Bone marrow (tissue), 2 donors: Measurements from ENCODE around the gene MED15.
"Not testable (repeated sequence)": the region's sequence is repeated elsewhere in the genome, so short reads cannot be mapped to it uniquely, and the experiment has no call there.

Source experiments
- DNase-seq, 2 donors: peaks; one replicate each; lab custom pipeline; 2025; lab: John Stamatoyannopoulos, UW

Gene MED15

GRCh38 chr22:20584029-20584871, 76.8 kb downstream of the MED15 start:
- no peak for DNase-seq

GRCh38 chr22:20584872-20585638, 77.6 kb downstream of the MED15 start:
- DNase-seq, result no peak

DNA sequence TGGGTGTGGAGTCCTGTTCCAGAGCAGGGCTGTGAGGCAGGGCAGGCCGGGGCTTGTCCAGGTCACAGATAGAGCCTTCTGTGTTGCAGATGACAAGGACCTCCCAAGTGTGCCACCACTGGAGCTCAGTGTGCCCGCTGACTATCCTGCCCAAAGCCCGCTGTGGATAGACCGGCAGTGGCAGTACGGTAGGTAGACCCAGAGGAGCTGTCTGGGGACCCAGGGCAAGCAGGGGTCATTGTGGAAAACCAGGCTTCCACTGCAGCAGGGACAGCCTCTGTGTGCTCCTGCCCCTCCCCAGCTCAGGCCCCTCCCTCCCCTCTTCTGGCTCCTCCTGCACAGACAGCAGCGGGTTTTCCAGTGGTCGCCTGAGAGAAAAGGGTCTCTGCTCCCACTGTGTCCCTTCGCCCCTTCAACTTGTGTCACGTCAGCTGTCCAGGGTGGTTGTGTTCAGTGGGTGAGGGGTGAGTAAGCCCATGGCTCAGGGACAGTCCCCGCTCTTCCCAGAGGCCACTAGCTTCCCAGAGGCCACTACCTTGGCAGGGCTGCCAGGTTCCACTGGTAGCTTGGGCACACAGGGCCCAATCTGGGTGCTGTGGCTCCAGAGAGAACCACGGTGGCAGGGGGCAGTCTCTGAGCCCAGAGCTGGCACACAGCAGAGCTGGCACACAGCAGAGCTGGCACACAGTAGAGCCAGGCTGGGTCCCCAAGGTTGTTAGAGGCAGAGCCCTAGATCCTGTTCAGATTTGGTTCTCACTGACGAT, 78.4 kb downstream of the MED15 start:
- DNase-seq, result no peak

DNA sequence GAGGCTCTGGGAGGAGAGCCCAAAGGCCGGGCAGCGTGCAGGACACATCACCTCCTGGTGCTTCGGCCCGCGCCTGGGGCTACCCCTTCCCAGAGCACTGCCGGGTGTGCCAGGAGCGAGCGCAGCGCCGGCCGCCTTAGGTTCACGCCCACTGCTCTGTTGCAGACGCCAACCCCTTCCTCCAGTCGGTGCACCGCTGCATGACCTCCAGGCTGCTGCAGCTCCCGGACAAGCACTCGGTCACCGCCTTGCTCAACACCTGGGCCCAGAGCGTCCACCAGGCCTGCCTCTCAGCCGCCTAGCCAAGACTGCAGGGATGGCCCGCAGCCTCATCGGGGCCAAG, 79.0 kb downstream of the MED15 start:
- DNase-seq, result no peak

DNA sequence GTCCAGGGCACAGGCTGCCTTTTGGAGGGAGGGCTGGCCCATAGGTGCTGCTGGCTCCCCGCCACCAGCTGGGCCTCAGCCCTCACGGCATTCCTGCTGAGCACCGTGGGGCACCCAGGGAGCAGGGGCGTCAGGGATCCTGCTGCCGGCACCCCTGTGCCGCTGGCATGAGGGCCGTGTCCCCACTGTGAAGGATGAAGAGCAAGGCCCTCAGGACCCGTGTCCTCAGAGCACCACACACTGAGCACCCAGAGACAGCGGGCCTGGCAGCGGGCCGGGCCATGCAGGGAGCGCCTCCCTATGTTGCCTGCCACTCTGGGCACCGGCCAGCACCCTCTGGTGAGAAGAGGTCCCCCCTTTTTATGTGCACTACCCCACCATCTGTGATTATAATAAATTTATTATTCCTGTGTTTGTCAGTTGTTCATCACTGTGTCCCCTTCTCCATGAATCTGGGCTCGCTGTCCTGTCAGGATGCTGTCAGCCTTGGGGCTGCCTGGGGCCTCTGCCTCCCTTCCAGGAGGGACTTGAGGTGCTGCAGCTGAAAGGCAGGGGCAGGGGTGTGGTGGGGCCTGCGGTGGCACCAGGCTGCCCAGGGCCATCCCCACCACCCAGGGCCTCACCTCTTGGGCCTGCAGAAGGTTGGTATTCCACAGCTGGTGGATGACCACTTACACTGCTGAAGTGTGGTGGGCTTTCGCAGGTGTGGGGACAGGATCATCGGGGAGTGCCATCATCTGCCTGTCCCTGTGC, 80.0 kb downstream of the MED15 start:
- DNase-seq, result no peak

DNA sequence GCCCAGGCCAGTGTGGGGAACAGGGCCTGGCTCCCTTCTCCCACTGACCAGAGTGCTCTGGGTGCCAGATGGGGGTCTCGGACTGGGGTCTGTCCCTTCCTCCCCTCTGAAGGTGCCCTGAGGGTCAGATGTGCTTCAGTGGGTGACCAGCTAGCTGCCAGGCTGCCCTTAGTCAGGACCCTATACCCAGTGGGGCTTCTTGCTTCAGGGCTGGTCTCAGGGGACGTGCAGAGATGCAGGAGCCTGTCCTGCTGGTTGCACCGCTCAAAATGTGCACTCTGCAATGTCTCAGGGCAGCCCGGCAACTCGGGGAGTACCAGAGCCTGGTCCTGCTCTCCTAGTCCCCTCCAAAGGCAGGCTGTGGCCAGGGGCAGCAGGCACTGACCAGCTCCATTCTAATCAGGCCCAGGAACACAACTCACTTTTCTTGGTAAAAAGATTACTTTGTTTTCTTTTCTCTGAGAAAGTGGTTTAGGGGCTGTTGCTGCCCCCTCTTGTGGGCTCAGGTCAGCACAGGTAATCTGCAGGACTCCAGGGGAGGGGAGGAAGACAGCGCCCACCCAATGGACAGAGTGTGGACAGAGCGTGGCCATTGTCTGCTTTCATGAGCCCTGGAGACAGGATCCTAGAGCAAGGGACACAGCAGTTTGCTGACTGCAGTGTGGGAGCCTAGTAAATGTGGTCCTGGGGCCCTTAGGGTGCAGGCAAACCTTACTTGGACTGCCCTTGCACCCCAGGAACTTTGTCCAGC, 80.9 kb downstream of the MED15 start:
- no peak for DNase-seq

- no peak for DNase-seq
Measured at GRCh38 chr22:20588843-20589581, 81.6 kb downstream of the MED15 start.

DNA sequence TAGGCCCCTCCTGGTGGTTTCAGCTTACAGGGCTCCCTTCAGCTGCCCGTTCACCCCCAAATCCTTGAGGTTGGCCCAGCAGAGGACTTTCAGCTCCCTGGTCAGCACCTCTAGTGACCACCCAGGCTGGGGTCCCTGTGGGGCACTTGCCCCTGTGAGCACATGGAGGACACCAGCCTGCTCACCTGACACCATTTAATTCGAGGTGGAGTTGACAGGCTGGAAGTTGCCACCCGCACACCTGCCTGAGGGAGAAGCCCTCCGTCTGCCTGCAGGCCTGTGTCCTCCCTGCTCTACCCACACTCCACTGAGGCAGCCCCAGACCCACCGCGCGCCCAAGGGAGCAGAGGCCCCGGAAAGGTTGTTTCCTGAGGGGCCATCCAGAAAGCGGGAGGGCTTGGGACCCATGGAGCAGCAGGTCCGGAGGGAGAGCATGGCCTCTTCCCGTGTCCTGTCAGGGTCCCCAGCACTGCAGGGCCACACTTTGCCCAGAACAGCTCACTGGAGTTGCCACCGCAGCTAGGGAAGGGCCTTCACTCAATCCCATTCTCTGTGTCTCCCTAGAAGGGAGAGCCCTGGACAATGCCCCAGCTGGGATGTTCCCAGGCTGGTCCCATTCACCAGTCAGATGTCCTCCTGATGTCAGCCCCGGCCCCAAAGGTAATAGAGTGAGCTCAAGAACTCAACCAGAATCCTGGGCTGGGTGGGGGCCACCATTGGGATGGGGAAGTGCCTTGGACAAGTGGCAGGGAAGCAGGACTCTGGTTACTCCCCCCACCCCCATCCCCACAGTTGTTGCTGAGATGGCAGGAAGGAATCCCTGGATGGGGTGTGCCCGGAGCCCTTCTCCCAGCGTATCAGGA, 82.4 kb downstream of the MED15 start:
- no peak for DNase-seq

- DNase-seq, result no peak
Measured at GRCh38 chr22:20590477-20591294, 83.3 kb downstream of the MED15 start.

GRCh38 chr22:20591295-20591645, 83.9 kb downstream of the MED15 start:
- DNase-seq, result no peak

- DNase-seq, result no peak
Measured at GRCh38 chr22:20591660-20592310, 84.4 kb downstream of the MED15 start.

GRCh38 chr22:20594038-20594437, 86.6 kb downstream of the MED15 start:
- not testable (repeated sequence) for DNase-seq

DNA sequence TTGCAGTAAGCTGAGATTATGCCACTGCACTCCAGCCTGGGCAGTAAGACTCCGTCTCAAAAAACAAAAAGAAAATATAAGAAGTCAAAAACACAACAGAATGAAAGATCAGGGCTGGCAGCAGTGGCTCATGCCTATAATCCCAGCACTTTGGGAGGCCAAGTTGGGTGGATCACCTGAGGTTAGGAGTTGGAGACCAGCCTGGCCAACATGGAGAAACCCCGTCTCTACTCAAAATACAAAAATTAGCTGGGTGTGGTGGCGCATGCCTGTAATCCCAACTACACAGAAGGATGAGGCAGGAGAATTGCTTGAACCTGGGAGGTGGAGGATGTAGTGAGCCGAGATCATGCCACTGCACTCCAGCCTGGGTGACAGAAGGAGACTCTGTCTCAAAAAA, 87.1 kb downstream of the MED15 start:
- not testable (repeated sequence) for DNase-seq

DNA sequence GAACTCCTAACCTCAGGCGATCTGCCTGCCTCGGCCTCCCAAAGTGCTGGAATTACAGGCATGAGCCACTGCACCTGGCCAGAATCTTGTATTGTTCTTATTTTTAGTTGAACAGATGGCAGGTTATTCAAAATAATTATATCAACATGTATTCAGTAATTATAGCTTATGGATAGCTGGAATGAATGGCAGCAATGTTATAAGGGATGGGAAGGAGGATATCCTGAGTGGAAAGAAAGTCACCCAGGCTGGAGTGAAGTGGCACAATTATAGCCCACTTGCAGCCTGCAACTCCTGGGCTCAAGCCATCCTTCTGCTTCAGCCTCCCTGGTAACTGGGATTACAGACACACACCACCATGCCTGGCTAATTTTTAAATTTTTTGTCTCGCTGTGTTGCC, 88.1 kb downstream of the MED15 start:
- no peak for DNase-seq

DNA sequence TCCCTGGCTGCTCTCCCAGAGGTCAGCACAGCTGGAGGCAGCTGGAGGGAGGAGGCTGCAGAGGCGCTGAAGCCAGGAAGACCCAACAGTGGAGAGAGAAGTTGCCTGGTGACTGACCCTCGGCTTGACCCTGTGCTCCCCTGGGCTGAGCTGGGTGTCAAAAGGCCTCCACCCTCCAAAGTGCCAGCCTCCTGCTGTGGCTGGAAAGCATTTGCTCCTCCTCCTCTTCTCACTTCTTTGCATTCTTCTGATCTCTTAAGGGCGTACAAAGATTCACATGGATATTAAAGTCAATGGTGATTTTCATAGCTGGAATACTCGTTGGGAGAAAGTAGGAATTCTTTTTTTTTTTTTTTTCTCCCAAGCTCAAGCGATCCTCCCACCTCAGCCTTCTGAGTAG, 91.7 kb downstream of the MED15 start:
- no peak for DNase-seq

DNA sequence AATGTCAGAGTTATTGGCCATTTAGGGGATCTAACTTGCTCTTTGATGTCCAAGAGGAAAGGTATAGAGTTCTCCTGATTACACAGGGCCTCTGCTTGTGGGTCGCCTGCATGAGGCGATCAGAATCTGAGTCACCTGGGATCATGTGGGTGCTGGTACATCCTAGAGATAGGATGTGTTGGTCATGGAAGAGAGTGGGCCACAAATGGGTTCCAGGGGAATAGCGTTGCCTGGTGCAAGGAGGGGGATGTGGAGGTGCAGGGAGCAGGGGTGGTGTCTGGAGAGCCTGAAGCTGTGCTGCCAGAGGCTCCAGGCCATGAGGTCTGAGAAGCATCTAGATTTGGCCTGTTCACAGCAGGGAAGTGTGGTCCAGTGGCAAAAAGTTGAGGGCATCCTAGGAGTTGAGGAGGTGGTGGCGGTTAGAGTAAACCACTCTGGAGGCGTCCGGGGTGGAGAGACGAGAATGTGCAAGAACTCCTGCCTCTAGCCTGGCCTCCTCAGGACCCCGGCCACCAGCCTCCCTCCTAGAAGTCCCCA, 92.8 kb downstream of the MED15 start:
- DNase-seq, result no peak

GRCh38 chr22:20601308-20601707, 93.9 kb downstream of the MED15 start:
- DNase-seq, result no peak

GRCh38 chr22:20602609-20603164, 95.3 kb downstream of the MED15 start:
- DNase-seq, result no peak
